Lower leg skin (tissue), 4 donors: Measurements from ENCODE around the gene AMBRA1. TPM values are rescaled to one million over a fixed set of nuclear protein-coding genes. Genes with fewer than 3 reads are reported as not detected.
A peak's percentile ranks its signal among the peaks of the same experiment; 100 is the strongest.

Experiments
- DNase-seq, 2 donors: peaks; one replicate each; pipeline ENCODE4 v3.0.0-alpha.2; 2019; ENCODE audit warnings: low spot score in 2 of 2
- H3K4me3 ChIP-seq: fragments of 200-600 bp; sonication (generic); 2 replicates; pipeline ENCODE4 v1.5.1; 2017; ENCODE audit warnings: mild to moderate bottlenecking, low read depth; ENCODE audit not compliant: poor library complexity, severe bottlenecking
- CTCF ChIP-seq, 3 donors: fragments of 450-650 bp; IDR thresholded peaks; one replicate each; pipeline ENCODE4 v1.5.1; 2016; ENCODE audit warnings: antibody characterized with exemption in 3 of 3, mild to moderate bottlenecking in 3 of 3, moderate library complexity in 2 of 3
- POLR2A ChIP-seq, 2 donors: fragments of 450-650 bp; IDR thresholded peaks; one replicate each; pipeline ENCODE4 v1.6.1; 2016 to 2017; ENCODE audit warnings: antibody characterized with exemption in 2 of 2, mild to moderate bottlenecking in 1 of 2, moderate library complexity in 1 of 2
- WGBS, 2 donors: methylation state at CpG; one replicate each; pipeline ENCODE4 v1.1.5; 2018; 5-methylcytosine and 5-hydroxymethylcytosine counted together
- intact Hi-C: fragments of 100-400 bp; cut with DNase I; formaldehyde crosslinking; loops from one replicate; pipeline ENCODE4 v1.15.0; 2023; ENCODE audit warnings: low total_unique reads
- total RNA-seq, 4 donors: library from RNA; depleted of rRNA; stranded (reverse); fragments of >200 nt; gene quantifications; one replicate each; pipeline ENCODE4 v1.1.0, GENCODE V29; 2016

Gene AMBRA1
- total RNA-seq, 4 donors from 2014 or later, result 31.5 to 67.5 (median 36.2) TPM

GRCh38 chr11:46370253-46370652 lies 223.6 kb downstream of the AMBRA1 start:
- WGBS, 2 donors, result 87 to 90% methylated on average over 13 of the region's 13 CpGs

GRCh38 chr11:46369458-46370152 lies 224.2 kb downstream of the AMBRA1 start:
- TF ChIP-seq CTCF (IDR thresholded peaks at IDR 0.05) (peak in 1 of 3 donors; percentile 34), POLR2A (IDR thresholded peaks at IDR 0.05) (no peak)
- 74 to 80% methylated on average over 18 to 22 of the region's 25 CpGs for WGBS, 2 donors
- intact Hi-C loops, result no loop called here
- H3K4me3 ChIP-seq, result no peak overlapping the region
- DNase-seq, result no peak

More at GRCh38 chr11:46370253-46370652, 223.6 kb downstream of the AMBRA1 start:
- no peak for TF ChIP-seq POLR2A (IDR thresholded peaks at IDR 0.05)
- no peak for TF ChIP-seq CTCF (IDR thresholded peaks at IDR 0.05)
- no peak for DNase-seq
- no peak overlapping the region for H3K4me3 ChIP-seq
- intact Hi-C loops, result no loop called here

GRCh38 chr11:46367916-46368267 lies 225.9 kb downstream of the AMBRA1 start:
- H3K4me3 ChIP-seq, result no peak overlapping the region
- intact Hi-C loops, result no loop called here
- DNase-seq, result no peak
- WGBS, 2 donors, result 79 to 82% methylated on average over 12 of the region's 12 CpGs
- TF ChIP-seq POLR2A (IDR thresholded peaks at IDR 0.05), result no peak
- TF ChIP-seq CTCF (IDR thresholded peaks at IDR 0.05), result no peak

GRCh38 chr11:46367244-46367915 lies 226.4 kb downstream of the AMBRA1 start:
- DNase-seq, result no peak
- intact Hi-C loops, result no loop called here
- WGBS, 2 donors, result 14 to 32% methylated on average over 22 to 29 of the region's 32 CpGs
- TF ChIP-seq POLR2A (IDR thresholded peaks at IDR 0.05) (no peak), CTCF (IDR thresholded peaks at IDR 0.05) (no peak)
- no peak overlapping the region for H3K4me3 ChIP-seq

- TF ChIP-seq POLR2A (IDR thresholded peaks at IDR 0.05), result no peak
- no peak for TF ChIP-seq CTCF (IDR thresholded peaks at IDR 0.05)
- no peak overlapping the region for H3K4me3 ChIP-seq
- no peak for DNase-seq
- intact Hi-C loops, result no loop called here
- WGBS, 2 donors, result 94 to 96% methylated on average over 26 to 27 of the region's 31 CpGs
Measured at GRCh38 chr11:46366661-46367161, 227.1 kb downstream of the AMBRA1 start.
